H1 (cell line): ENCODE results near the gene VWF. TPM values are rescaled to one million over a fixed set of nuclear protein-coding genes. Genes with fewer than 3 reads are reported as not detected.

Experiments used
- CTCF ChIA-PET: fragments of 300-600 bp; sonication (Branson Sonifier 250); formaldehyde crosslinking; loops from one replicate; lab custom pipeline; 2021; ENCODE audit not compliant: partially characterized antibody; lab: Charles Lee
- POLR2A ChIA-PET: fragments of 300-600 bp; sonication (Branson Sonifier 250); formaldehyde crosslinking; loops from one replicate; lab custom pipeline; 2021; ENCODE audit warnings: inconsistent platforms; ENCODE audit not compliant: partially characterized antibody; lab: Charles Lee
- DNase-seq, 2 experiments: peaks; one replicate each; pipeline versions ENCODE4 v3.0.0 to v3.0.0-alpha.2; 2010 to 2022; ENCODE audit warnings: low spot score in 2 of 2, low read depth in 1 of 2, mixed read lengths in 1 of 2
- FAIRE-seq: peaks from 2 replicates; lab custom pipeline; 2011; peaks lifted over from hg19 to GRCh38; lab: Jason Lieb, UNC
- H2AFZ ChIP-seq: 2 replicates; pipeline ENCODE4 v1.8.1; 2012; ENCODE audit warnings: low read length, inconsistent platforms
- H2AK5ac ChIP-seq: 2 replicates; pipeline ENCODE4 v1.6.1; 2013; ENCODE audit warnings: low read depth, low read length
- H2BK120ac ChIP-seq: replicated peaks from 2 replicates; pipeline ENCODE3; 2013; ENCODE audit warnings: low read depth, low read length, inconsistent platforms
- H2BK12ac ChIP-seq: 2 replicates; pipeline ENCODE4 v1.6.1; 2013; ENCODE audit warnings: low read depth, low read length
- H2BK15ac ChIP-seq: 2 replicates; pipeline ENCODE4 v1.6.1; 2013; ENCODE audit warnings: low read length
- H2BK20ac ChIP-seq: 2 replicates; pipeline ENCODE4 v1.6.1; 2013; ENCODE audit warnings: low read length
- H2BK5ac ChIP-seq: 2 replicates; pipeline ENCODE4 v1.6.1; 2013; ENCODE audit warnings: low read depth, low read length
- H3K14ac ChIP-seq: 2 replicates; pipeline ENCODE4 v1.6.1; 2013; ENCODE audit warnings: inconsistent platforms; ENCODE audit not compliant: insufficient read length
- H3K18ac ChIP-seq: 2 replicates; pipeline ENCODE4 v1.6.1; 2013; ENCODE audit warnings: low read length; ENCODE audit errors: extremely low read depth
- H3K23ac ChIP-seq: 2 replicates; pipeline ENCODE4 v1.6.1; 2013; ENCODE audit warnings: inconsistent platforms; ENCODE audit not compliant: insufficient read length
- H3K23me2 ChIP-seq: 2 replicates; pipeline ENCODE4 v1.6.1; 2013; ENCODE audit warnings: low read depth, low read length
- H3K27ac ChIP-seq: 2 replicates; pipeline ENCODE4 v1.6.1; 2011; ENCODE audit warnings: low read depth, low read length, inconsistent platforms
- H3K27me3 ChIP-seq, 4 experiments: replicated peaks in 1 of 4; 1 replicate in 1 of 4; 2 replicates in 3 of 4; pipeline versions ENCODE4 v1.6.1 to v1.8.1; 2011 to 2013; ENCODE audit warnings: low read length in 3 of 4, mild to moderate bottlenecking in 3 of 4, inconsistent platforms in 2 of 4, mixed read lengths in 2 of 4, moderate library complexity in 1 of 4; ENCODE audit not compliant: control insufficient read depth in 3 of 4, insufficient read depth in 3 of 4; ENCODE audit errors: extremely low read depth in 1 of 4
- H3K36me3 ChIP-seq, 4 experiments: 2 replicates each; pipeline versions ENCODE4 v1.6.1 to v1.8.1; 2011 to 2013; ENCODE audit warnings: mild to moderate bottlenecking in 4 of 4, low read length in 3 of 4, moderate library complexity in 2 of 4, control low read depth in 1 of 4, inconsistent platforms in 1 of 4; ENCODE audit not compliant: insufficient read depth in 4 of 4, control insufficient read depth in 2 of 4
- H3K4ac ChIP-seq: replicated peaks from 2 replicates; pipeline ENCODE3; 2013; ENCODE audit warnings: low read length, low read depth, mixed read lengths, inconsistent platforms; ENCODE audit not compliant: insufficient read length
- H3K4me1 ChIP-seq, 4 experiments: replicated peaks in 1 of 4; 1 replicate in 1 of 4; 2 replicates in 3 of 4; pipeline versions ENCODE4 v1.6.1 to v1.8.1; 2011 to 2013; ENCODE audit warnings: low read length in 3 of 4, inconsistent platforms in 2 of 4, mixed read lengths in 1 of 4; ENCODE audit not compliant: insufficient read depth in 4 of 4, control insufficient read depth in 3 of 4
- H3K4me2 ChIP-seq, 2 experiments: 2 replicates each; pipeline versions ENCODE4 v1.6.1 to v1.8.1; 2011 to 2013; ENCODE audit warnings: low read depth in 2 of 2, low read length in 2 of 2, control low read depth in 1 of 2, inconsistent platforms in 1 of 2, mild to moderate bottlenecking in 1 of 2; ENCODE audit not compliant: insufficient read depth in 1 of 2
- H3K4me3 ChIP-seq, 4 experiments: fragments of 200-600, 300-600 bp in 1 of 4; sonication (generic), shearing (Covaris generic), sonication (Bioruptor Twin) in 1 of 4; 2 replicates each; pipeline versions ENCODE4 v1.5.1 to v1.8.1; 2011 to 2016; ENCODE audit warnings: low read length in 4 of 4, low read depth in 3 of 4, control low read depth in 2 of 4, inconsistent platforms in 2 of 4, mild to moderate bottlenecking in 2 of 4, mixed read lengths in 1 of 4, moderate library complexity in 1 of 4; ENCODE audit not compliant: insufficient read depth in 2 of 4; ENCODE audit errors: extremely low read depth in 1 of 4
- H3K56ac ChIP-seq: replicated peaks from 2 replicates; pipeline ENCODE3; 2013; ENCODE audit warnings: low read depth, mild to moderate bottlenecking, mixed read lengths, low read length, inconsistent platforms; ENCODE audit not compliant: insufficient read length
- H3K79me1 ChIP-seq: 2 replicates; pipeline ENCODE4 v1.6.1; 2013; ENCODE audit warnings: low read depth, low read length, control low read depth
- H3K79me2 ChIP-seq, 2 experiments: 2 replicates each; pipeline versions ENCODE4 v1.6.1 to v1.8.1; 2012 to 2013; ENCODE audit warnings: low read length in 2 of 2, mild to moderate bottlenecking in 2 of 2, inconsistent platforms in 1 of 2; ENCODE audit not compliant: insufficient read depth in 2 of 2, control insufficient read depth in 1 of 2
- H3K9ac ChIP-seq, 4 experiments: replicated peaks in 1 of 4; 1 replicate in 1 of 4; 2 replicates in 3 of 4; pipeline versions ENCODE4 v1.6.1 to v1.8.1; 2011 to 2013; ENCODE audit warnings: low read depth in 3 of 4, low read length in 3 of 4, control low read depth in 2 of 4, mild to moderate bottlenecking in 2 of 4, moderate library complexity in 2 of 4, inconsistent platforms in 1 of 4; ENCODE audit errors: extremely low read depth in 1 of 4
- H3K9me3 ChIP-seq, 2 experiments: 2 replicates each; pipeline versions ENCODE4 v1.6.1 to v1.8.1; 2012 to 2013; ENCODE audit warnings: mild to moderate bottlenecking in 2 of 2, moderate library complexity in 2 of 2, control low read depth in 1 of 2, inconsistent platforms in 1 of 2, low read depth in 1 of 2, low read length in 1 of 2, mixed read lengths in 1 of 2; ENCODE audit not compliant: insufficient read depth in 2 of 2
- H4K20me1 ChIP-seq, 2 experiments: replicated peaks in 1 of 2; 2 replicates each; pipeline versions ENCODE3 to v1.8.1; 2011 to 2013; ENCODE audit warnings: inconsistent platforms in 2 of 2, low read length in 2 of 2, mild to moderate bottlenecking in 1 of 2; ENCODE audit not compliant: insufficient read depth in 2 of 2, control insufficient read depth in 1 of 2
- H4K5ac ChIP-seq: 2 replicates; pipeline ENCODE4 v1.6.1; 2013; ENCODE audit warnings: low read length, low read depth, mixed read lengths, inconsistent platforms; ENCODE audit not compliant: insufficient read length
- H4K8ac ChIP-seq: 2 replicates; pipeline ENCODE4 v1.8.0; 2013; ENCODE audit warnings: mild to moderate bottlenecking, moderate library complexity, low read length, inconsistent platforms; ENCODE audit not compliant: insufficient read depth; ENCODE audit errors: extremely low read depth
- H4K91ac ChIP-seq: replicated peaks from 2 replicates; pipeline ENCODE3; 2013; ENCODE audit warnings: low read length, mixed read lengths, inconsistent platforms; ENCODE audit not compliant: insufficient read length
- CREB1 ChIP-seq: IDR thresholded peaks from 2 replicates; pipeline ENCODE4 v1.6.1; 2012; ENCODE audit warnings: inconsistent platforms
- CTBP2 ChIP-seq: IDR thresholded peaks from 2 replicates; pipeline ENCODE4 v1.7.0; 2011; ENCODE audit warnings: borderline replicate concordance, mild to moderate bottlenecking, moderate library complexity, mixed read lengths, low read length; ENCODE audit not compliant: insufficient read depth, insufficient read length
- GABPA ChIP-seq: IDR thresholded peaks from 2 replicates; pipeline ENCODE4 v1.6.1; 2011; ENCODE audit warnings: mild to moderate bottlenecking, low read length, moderate library complexity, borderline replicate concordance; ENCODE audit not compliant: insufficient read depth
- GTF2F1 ChIP-seq: IDR thresholded peaks from 2 replicates; pipeline ENCODE4 v1.6.1; 2012; ENCODE audit warnings: low read depth, low read length, improper control_type of control experiment, borderline replicate concordance
- HDAC2 ChIP-seq, 2 experiments: fragments of 300-600 bp in 1 of 2; sonication (generic) in 1 of 2; IDR thresholded peaks; 2 replicates each; pipeline ENCODE4 v1.6.1; 2011 to 2012; ENCODE audit warnings: low read depth in 2 of 2, low read length in 2 of 2, mild to moderate bottlenecking in 2 of 2, moderate library complexity in 2 of 2, borderline replicate concordance in 1 of 2, inconsistent platforms in 1 of 2
- PHF8 ChIP-seq: fragments of 200-600 bp; sonication (generic); conservative IDR thresholded peaks from 2 replicates; pipeline ENCODE4 v1.7.1; 2012; ENCODE audit warnings: low read depth, mild to moderate bottlenecking, inconsistent platforms, low read length, moderate library complexity
- POLR2AphosphoS5 ChIP-seq: IDR thresholded peaks from 2 replicates; pipeline ENCODE4 v1.6.1; 2011; ENCODE audit warnings: low read depth, low read length
- SP1 ChIP-seq: IDR thresholded peaks from 2 replicates; pipeline ENCODE4 v1.6.1; 2011; ENCODE audit warnings: low read depth, low read length
- SP2 ChIP-seq: IDR thresholded peaks from 2 replicates; pipeline ENCODE4 v1.6.1; 2012; ENCODE audit warnings: mild to moderate bottlenecking, low read length, inconsistent platforms
- TBP ChIP-seq: IDR thresholded peaks from 2 replicates; pipeline ENCODE4 v1.6.1; 2011; ENCODE audit warnings: low read depth, low read length, improper control_type of control experiment
- TCF12 ChIP-seq: IDR thresholded peaks from 2 replicates; pipeline ENCODE4 v1.6.1; 2011; ENCODE audit warnings: low read depth, mild to moderate bottlenecking, low read length
- WGBS, 2 experiments: shearing (Covaris generic) in 1 of 2; methylation state at CpG; one replicate each; pipeline versions ENCODE4 v1.1.6 to v1.1.7; 2013 to 2015; ENCODE audit warnings: low lambda C conversion rate in 2 of 2, mixed read lengths in 2 of 2, inconsistent platforms in 1 of 2, low coverage in 1 of 2, missing lambda C conversion rate in 1 of 2; ENCODE audit not compliant: insufficient replicate concordance in 2 of 2, insufficient coverage in 1 of 2, insufficient read length in 1 of 2; ENCODE audit errors: extremely low coverage in 1 of 2, missing lambda C conversion rate in 1 of 2; 5-methylcytosine and 5-hydroxymethylcytosine counted together
- polyA plus RNA-seq, 7 experiments: library from polyadenylated mRNA; depleted of rRNA in 3 of 7; stranded (reverse) in 5 of 7; unstranded in 2 of 7; fragments of >200 nt in 5 of 7; fragments of 200-250 nt in 2 of 7; gene quantifications; 1 replicate in 5 of 7; 2 replicates in 1 of 7; 4 replicates in 1 of 7; pipeline versions ENCODE4 v1.2.1 to v1.2.3, GENCODE V29; 2011 to 2013; ENCODE audit warnings: missing spikeins in 2 of 7, mixed read lengths in 2 of 7
- total RNA-seq: library from RNA; stranded (reverse); fragmentation: NEBNext Ultra II Directional; extraction: Animal tissue kit (Norgen Biotek cat#: 25700); gene quantifications from 2 replicates; pipeline ENCODE4 v1.2.1, GENCODE V29; 2021

Gene VWF
- total and polyA plus RNA-seq, 2 of the 8 experiments (the other 6 are each of a cell fraction or from before 2014, with no cell fraction given): 0.39 to 0.60 TPM

DNA sequence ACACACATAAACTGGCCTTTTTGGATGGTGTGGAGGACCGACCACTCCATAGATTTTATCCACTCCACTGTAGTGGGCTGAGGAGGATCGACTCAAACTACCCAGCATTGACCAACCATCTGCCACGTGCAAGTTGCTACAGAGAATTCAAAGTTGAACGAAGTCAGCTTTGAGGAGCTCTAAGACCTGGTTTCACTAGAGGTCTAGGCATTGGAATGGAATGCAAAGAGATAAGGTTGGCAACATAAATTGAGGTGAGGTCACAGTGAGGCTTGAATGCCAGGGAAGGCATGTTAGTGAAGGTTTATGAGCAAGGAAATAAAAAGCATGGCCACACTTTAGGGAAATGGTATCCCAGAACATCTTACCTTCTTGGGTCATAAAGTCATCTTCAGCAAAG lies 14.5 kb downstream of the VWF start:
- ChIA-PET POLR2A (no interaction called here), CTCF (interaction anchor here (1.1 kb wide), 1 partner anchor 85 kb away, joined by 3 read pairs; no protein-coding TSS in a partner anchor)
- no peak for DNase-seq
- H3K27me3 ChIP-seq: no peaks in the 10 kb centered on the region
- H3K27ac ChIP-seq: no peak overlapping the region
- no peak overlapping the region for H3K14ac ChIP-seq
- H4K91ac ChIP-seq: no peak overlapping the region
- no peaks in the 10 kb centered on the region for H3K79me2 ChIP-seq
- H2BK20ac ChIP-seq: no peak overlapping the region
- no peak overlapping the region for H2AFZ ChIP-seq
- no peak overlapping the region for H4K5ac ChIP-seq
- no peak for FAIRE-seq
- no peak overlapping the region for H3K4ac ChIP-seq
- H4K20me1 ChIP-seq: no peaks in the 10 kb centered on the region
- H2BK5ac ChIP-seq: no peak overlapping the region
- TF ChIP-seq HDAC2 (IDR thresholded peaks at IDR 0.05; ENCODE audit: borderline replicate concordance in 1 of 2, low read depth in 2 of 2, low read length in 2 of 2) (no peak), PHF8 (no peak), CTBP2 (no peak), TCF12 (no peak), SP2 (no peak), POLR2AphosphoS5 (no peak), SP1 (no peak), GTF2F1 (no peak), TBP (no peak), CREB1 (no peak), GABPA (no peak)
- H3K4me2 ChIP-seq: no peak overlapping the region
- H3K18ac ChIP-seq: no peak overlapping the region
- WGBS, 2 experiments: 78% methylated on average over 4 of the region's 4 CpGs; no CpG with 5 or more reads in 1 of the 2 experiments
- H3K9ac ChIP-seq: no peak overlapping the region
- no peaks in the 10 kb centered on the region for H3K36me3 ChIP-seq
- no peaks in the 10 kb centered on the region for H3K4me1 ChIP-seq
- H2AK5ac ChIP-seq: no peak overlapping the region
- no peaks in the 10 kb centered on the region for H3K9me3 ChIP-seq
- H2BK15ac ChIP-seq: no peak overlapping the region
- no peak overlapping the region for H2BK120ac ChIP-seq
- no peak overlapping the region for H4K8ac ChIP-seq
- no peak overlapping the region for H3K4me3 ChIP-seq
- H3K56ac ChIP-seq: no peak overlapping the region
- no peak overlapping the region for H2BK12ac ChIP-seq
- no peaks in the 10 kb centered on the region for H3K79me1 ChIP-seq
- no peak overlapping the region for H3K23ac ChIP-seq
- H3K23me2 ChIP-seq: no peaks in the 10 kb centered on the region
